KOPT-K1 (cell line): ENCODE measurements around the gene ACOT8.
"Not testable (repeated sequence)": the region's sequence is repeated elsewhere in the genome, so short reads cannot be mapped to it uniquely, and the experiment has no call there.

Experiments
- H3K27ac ChIP-seq: fragments of 200-600 bp; sonication (generic); 2 replicates; pipeline ENCODE4 v1.5.1; 2016; ENCODE audit warnings: antibody characterized with exemption, mild to moderate bottlenecking, low read depth, low read length; ENCODE audit not compliant: poor library complexity, severe bottlenecking
- H3K36me3 ChIP-seq: fragments of 200-600 bp; sonication (generic); 2 replicates; pipeline ENCODE4 v1.5.1; 2017; ENCODE audit warnings: antibody characterized with exemption, mild to moderate bottlenecking, low read length, moderate library complexity; ENCODE audit not compliant: insufficient read depth
- H3K9me3 ChIP-seq: fragments of 200-600 bp; sonication (generic); 2 replicates; pipeline ENCODE4 v1.5.1; 2017; ENCODE audit warnings: antibody characterized with exemption, low read length, mild to moderate bottlenecking; ENCODE audit not compliant: insufficient read depth, poor library complexity, severe bottlenecking

ACOT8 gene

GRCh38 chr20:45857114-45857881 is at the start of gene ACOT8, which contains the start of gene ZSWIM3:
Gene ACOT8, minus strand, starts transcription at chr20:45857392. Its CDS starts 77 bp downstream, at chr20:45857315.
Gene ZSWIM3, plus strand, starts transcription at chr20:45857614. Its CDS starts 212 bp downstream, at chr20:45857826.
- H3K27ac ChIP-seq, result peak within 1 kb of the TSS; percentile 84
- H3K9me3 ChIP-seq, result no peaks in the 10 kb centered on the region
- H3K36me3 ChIP-seq, result peaks cover 23% of the 10 kb centered on the region

- no peak overlapping the region for H3K27ac ChIP-seq
- H3K9me3 ChIP-seq, result no peaks in the 10 kb centered on the region
- no peaks in the 10 kb centered on the region for H3K36me3 ChIP-seq
Observed at GRCh38 chr20:45905505-45906079, 48.4 kb upstream of the ACOT8 start.

DNA sequence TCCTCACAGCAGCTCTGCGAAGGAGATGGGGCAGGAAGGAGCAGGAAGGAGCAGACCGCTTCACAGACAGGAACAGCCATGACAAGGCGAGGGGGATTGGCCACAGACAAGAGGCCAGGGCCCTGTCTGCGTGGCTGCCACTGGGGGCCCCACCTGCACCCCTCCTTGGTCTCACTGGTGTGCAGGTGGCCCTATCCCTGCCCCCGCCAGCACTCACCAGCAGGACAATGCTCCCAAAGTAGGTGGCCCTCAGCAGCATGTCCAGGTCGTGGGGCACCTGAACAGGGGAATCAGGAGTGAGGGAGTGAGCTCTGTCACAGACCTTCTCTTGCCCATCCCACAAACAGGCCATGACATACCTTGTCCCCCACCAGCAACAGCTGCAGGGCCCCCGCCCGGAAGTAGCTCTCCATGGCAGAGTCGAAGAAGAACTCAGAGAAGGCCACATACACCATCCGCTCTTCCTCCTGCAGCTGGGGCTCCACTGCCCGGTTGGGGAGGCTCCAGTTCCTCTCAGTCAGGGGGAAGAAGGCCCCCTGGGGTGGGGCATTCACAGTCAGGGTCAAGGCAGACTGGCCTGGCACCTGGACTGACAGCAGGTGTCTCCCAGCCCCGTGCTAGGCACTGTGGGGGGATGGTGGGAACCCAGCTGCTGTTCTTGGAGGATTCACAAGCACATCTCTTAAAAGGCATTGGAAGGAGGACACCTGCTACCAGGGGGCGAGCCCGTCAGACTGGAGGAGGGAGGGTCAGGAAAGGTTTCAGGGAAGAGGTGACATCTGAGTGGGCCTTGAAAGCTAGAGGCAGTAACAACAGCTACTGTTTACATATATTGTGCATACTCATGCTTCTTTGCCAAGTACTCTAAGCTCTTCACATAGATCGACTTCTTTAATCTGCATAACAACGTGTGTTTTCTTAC is 47.7 kb upstream of the ACOT8 start:
- peak overlapping the region; percentile 33 for H3K27ac ChIP-seq

GRCh38 chr20:45902199-45902701 is 45.1 kb upstream of the ACOT8 start:
- Histone ChIP-seq H3K27ac (no peak overlapping the region), H3K36me3 (peaks cover 17% of the 10 kb centered on the region)

More for the DNA sequence above, 47.7 kb upstream of the ACOT8 start:
- no peaks in the 10 kb centered on the region for H3K9me3 ChIP-seq
- no peaks in the 10 kb centered on the region for H3K36me3 ChIP-seq

GRCh38 chr20:45901332-45901731 is 44.1 kb upstream of the ACOT8 start:
- H3K27ac ChIP-seq, result not testable (repeated sequence)

More at GRCh38 chr20:45902199-45902701, 45.1 kb upstream of the ACOT8 start:
- H3K9me3 ChIP-seq, result no peaks in the 10 kb centered on the region

GRCh38 chr20:45899046-45899835 is 42.0 kb upstream of the ACOT8 start:
- no peak overlapping the region for H3K27ac ChIP-seq
- H3K9me3 ChIP-seq, result no peaks in the 10 kb centered on the region
- H3K36me3 ChIP-seq, result peaks cover 40% of the 10 kb centered on the region

More at GRCh38 chr20:45901332-45901731, 44.1 kb upstream of the ACOT8 start:
- not testable (repeated sequence) for H3K9me3 ChIP-seq
- H3K36me3 ChIP-seq, result peaks cover 26% of the 10 kb centered on the region

- Histone ChIP-seq H3K36me3 (peaks cover 48% of the 10 kb centered on the region), H3K27ac (no peak overlapping the region), H3K9me3 (no peaks in the 10 kb centered on the region)
Observed at GRCh38 chr20:45898285-45898684, 41.1 kb upstream of the ACOT8 start.

DNA sequence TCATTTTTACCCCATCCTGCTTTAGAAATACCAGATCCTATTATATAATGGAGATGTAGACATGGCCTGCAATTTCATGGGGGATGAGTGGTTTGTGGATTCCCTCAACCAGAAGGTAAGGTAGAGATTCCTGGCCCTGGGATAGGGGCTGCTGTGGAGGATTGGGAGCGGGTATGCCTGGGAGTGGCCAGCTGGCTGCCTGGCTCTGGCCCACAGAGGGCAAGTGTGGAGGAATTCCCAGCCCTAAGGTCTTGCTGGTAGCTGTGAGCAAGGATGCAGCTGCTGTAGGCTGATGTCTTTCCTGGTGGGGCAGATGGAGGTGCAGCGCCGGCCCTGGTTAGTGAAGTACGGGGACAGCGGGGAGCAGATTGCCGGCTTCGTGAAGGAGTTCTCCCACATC is 40.5 kb upstream of the ACOT8 start:
- Histone ChIP-seq H3K9me3 (no peaks in the 10 kb centered on the region), H3K27ac (no peak overlapping the region), H3K36me3 (peaks cover 54% of the 10 kb centered on the region)

DNA sequence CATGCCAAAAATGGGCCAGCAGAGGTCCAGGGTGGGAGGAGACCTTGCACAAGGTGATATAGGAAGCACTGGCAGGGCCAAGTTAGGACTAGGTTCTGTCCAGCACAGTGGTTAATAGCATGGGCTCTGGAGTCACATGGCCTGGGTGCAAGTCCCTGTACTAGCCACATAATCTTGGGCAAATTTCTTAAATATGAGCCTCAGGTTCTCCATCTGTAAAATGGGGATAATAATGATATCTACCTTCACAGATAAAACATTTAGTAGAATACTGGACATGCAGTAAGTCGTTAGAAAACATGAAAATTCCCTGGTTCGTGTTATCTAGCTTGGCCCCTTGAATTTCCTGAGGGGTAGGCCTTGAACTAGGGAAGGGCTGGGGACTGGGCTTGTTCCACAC is 40.1 kb upstream of the ACOT8 start:
- no peak overlapping the region for H3K27ac ChIP-seq
- no peaks in the 10 kb centered on the region for H3K9me3 ChIP-seq
- peaks cover 56% of the 10 kb centered on the region for H3K36me3 ChIP-seq

DNA sequence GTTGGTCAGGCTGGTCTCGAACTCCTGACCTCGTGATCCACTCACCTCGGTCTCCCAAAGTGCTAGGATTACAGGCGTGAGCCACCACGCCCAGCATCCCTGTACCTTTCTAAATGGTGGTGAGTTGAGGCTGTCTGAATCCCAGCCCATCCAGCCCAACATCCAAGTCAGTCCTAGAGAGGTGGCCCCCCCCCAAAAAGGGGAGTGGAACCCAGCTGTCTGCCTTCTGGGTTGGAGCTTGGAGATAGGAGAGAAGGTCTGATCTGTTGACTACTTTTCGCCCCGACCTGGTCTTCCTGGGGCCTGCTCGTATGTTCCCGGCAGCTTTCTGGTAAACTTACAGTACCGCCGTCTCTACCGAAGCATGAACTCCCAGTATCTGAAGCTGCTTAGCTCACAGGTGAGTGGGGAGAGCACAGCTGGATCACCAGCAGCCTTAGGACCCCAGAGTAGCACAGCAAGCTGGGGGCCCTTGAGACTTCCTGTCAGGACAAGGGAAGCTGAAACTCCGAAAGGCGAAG is 39.5 kb upstream of the ACOT8 start:
- H3K9me3 ChIP-seq, result no peaks in the 10 kb centered on the region
- no peak overlapping the region for H3K27ac ChIP-seq
- H3K36me3 ChIP-seq, result peaks cover 56% of the 10 kb centered on the region

DNA sequence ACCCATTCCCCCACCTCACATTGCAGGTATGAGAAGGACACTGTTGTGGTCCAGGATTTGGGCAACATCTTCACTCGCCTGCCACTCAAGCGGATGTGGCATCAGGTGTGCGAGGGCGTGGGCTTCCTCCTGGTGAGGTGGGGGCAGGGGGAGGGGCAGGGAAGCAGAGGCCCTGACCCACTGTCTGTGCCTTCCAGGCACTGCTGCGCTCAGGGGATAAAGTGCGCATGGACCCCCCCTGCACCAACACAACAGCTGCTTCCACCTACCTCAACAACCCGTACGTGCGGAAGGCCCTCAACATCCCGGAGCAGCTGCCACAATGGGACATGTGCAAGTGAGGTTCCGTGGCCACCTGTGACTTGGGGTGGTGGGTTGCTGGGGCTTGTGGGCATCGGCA is 37.6 kb upstream of the ACOT8 start:
- Histone ChIP-seq H3K36me3 (peaks cover 56% of the 10 kb centered on the region), H3K27ac (no peak overlapping the region), H3K9me3 (no peaks in the 10 kb centered on the region)

DNA sequence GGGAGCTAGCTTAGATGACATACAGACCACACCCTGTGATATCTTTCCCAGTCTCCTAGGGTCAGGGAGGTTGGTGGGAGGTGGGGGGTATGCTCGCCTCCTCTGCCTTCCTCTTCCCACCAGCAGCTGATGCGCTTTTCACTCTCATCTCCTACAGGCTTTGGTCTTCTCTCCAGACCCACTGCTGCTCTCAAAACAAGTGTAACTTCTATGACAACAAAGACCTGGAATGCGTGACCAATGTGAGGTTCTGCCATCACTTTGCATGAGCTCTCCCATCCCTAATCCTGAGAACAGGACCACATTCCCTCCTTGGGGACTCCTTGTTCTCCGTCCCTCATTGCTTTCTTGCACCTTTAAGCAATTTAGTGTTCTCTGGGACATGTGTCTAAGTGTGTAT is 36.6 kb upstream of the ACOT8 start:
- Histone ChIP-seq H3K27ac (no peak overlapping the region), H3K36me3 (peaks cover 55% of the 10 kb centered on the region), H3K9me3 (no peaks in the 10 kb centered on the region)

DNA sequence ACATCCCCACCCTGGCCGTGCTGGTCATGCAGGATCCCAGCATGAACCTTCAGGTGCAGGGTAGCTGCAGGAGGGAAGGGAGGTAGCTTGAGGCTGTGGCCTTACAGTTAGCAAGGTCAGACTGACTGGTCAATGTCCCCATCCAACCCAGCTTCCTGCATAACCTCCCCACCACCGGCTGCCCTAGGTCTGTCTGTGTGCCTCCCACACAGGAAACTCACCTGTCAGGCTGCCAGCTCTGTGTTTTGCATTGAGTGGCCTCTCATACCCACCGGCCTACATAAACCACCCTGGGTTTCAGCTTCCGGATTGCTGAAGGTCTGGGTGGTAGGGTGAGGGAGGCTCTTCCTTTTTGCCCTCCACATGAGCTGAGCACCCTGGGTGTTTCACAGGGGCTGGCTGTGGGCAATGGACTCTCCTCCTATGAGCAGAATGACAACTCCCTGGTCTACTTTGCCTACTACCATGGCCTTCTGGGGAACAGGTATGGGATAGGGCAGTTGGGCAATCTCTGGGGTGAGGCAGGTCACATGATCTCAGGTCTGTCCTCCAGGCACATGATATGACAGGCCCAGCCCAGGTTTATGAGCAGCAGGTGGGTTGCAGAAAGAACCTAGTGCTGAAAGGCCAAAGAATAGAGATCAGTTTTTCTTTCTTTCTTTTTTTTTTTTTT is 35.8 kb upstream of the ACOT8 start:
- Histone ChIP-seq H3K27ac (no peak overlapping the region), H3K9me3 (no peaks in the 10 kb centered on the region), H3K36me3 (peaks cover 46% of the 10 kb centered on the region)
